GM12878 (cell line): Measurements from ENCODE around the gene GEMIN8. TPM values are rescaled to one million over a fixed set of nuclear protein-coding genes. Genes with fewer than 3 reads are reported as not detected.

Source experiments
- ATAC-seq: fragments of 200-7000 bp; cut with Tn5 transposase; 3 replicates; pipeline ENCODE4 v1.9.1; 2020; ENCODE audit warnings: mild to moderate bottlenecking, moderate library complexity
- BruUV-seq: library from RNA; stranded (reverse); fragments of 400-500 nt; replicated peaks from 2 replicates; lab custom pipeline; 2021; lab: Mats Ljungman, UMichigan
- CTCF ChIA-PET: fragments of 300-600 bp; sonication (Branson Sonifier 250); formaldehyde crosslinking; extraction: SDS; loops from one replicate; lab custom pipeline; 2021; ENCODE audit warnings: inconsistent platforms; lab: Yijun Ruan, JAX
- POLR2A ChIA-PET: fragments of 350-600 bp; formaldehyde crosslinking; extraction: SDS; loops from one replicate; lab custom pipeline; 2021; ENCODE audit warnings: inconsistent platforms; lab: Charles Lee
- RAD21 ChIA-PET: fragments of 300-600 bp; sonication (Branson Sonifier 250); formaldehyde crosslinking; loops from one replicate; lab custom pipeline; 2023; ENCODE audit warnings: antibody characterized with exemption; ENCODE audit not compliant: unreplicated experiment; lab: Charles Lee
- SMC1A ChIA-PET: fragments of 300-600 bp; sonication (Branson Sonifier 250); formaldehyde crosslinking; loops from one replicate; lab custom pipeline; 2023; ENCODE audit not compliant: unreplicated experiment, uncharacterized antibody; lab: Charles Lee
- DNase-seq: peaks from one replicate; pipeline ENCODE4 v3.0.0-alpha.2; 2011; ENCODE audit warnings: low read depth, low spot score
- FAIRE-seq: peaks from 3 replicates; lab custom pipeline; 2011; peaks lifted over from hg19 to GRCh38; lab: Jason Lieb, UNC
- H2AFZ ChIP-seq: 2 replicates; pipeline ENCODE4 v1.6.0; 2011; ENCODE audit warnings: low read depth, low read length, control low read depth; ENCODE audit not compliant: control insufficient read depth
- H3K27ac ChIP-seq: 2 replicates; pipeline ENCODE4 v1.5.1; 2011; ENCODE audit warnings: control low read depth; ENCODE audit not compliant: control insufficient read depth, insufficient read depth
- H3K27me3 ChIP-seq, 2 experiments: replicated peaks in 1 of 2; 2 replicates each; pipeline versions ENCODE4 v1.6.0 to v1.6.1; 2011; ENCODE audit warnings: low read length in 1 of 2; ENCODE audit not compliant: control insufficient read depth in 2 of 2, insufficient read depth in 2 of 2
- H3K36me3 ChIP-seq, 2 experiments: 2 replicates each; pipeline ENCODE4 v1.5.1; 2011; ENCODE audit warnings: low read length in 1 of 2; ENCODE audit not compliant: control insufficient read depth in 2 of 2, insufficient read depth in 2 of 2
- H3K4me1 ChIP-seq: 2 replicates; pipeline ENCODE4 v1.6.1; 2011; ENCODE audit warnings: mild to moderate bottlenecking, low read length, moderate library complexity, mixed read lengths; ENCODE audit not compliant: control insufficient read depth, insufficient read depth
- H3K4me2 ChIP-seq: 2 replicates; pipeline ENCODE4 v1.6.0; 2011; ENCODE audit warnings: control low read depth; ENCODE audit not compliant: control insufficient read depth, insufficient read depth
- H3K4me3 ChIP-seq: fragments of 200-600 bp; sonication (generic); 2 replicates; pipeline ENCODE4 v1.5.1; 2016
- H3K79me2 ChIP-seq: 2 replicates; pipeline ENCODE4 v1.6.0; 2011; ENCODE audit warnings: low read length; ENCODE audit not compliant: control insufficient read depth, insufficient read depth
- H3K9ac ChIP-seq: 2 replicates; pipeline ENCODE4 v1.8.0; 2011; ENCODE audit warnings: low read length, control low read depth, mixed read lengths; ENCODE audit not compliant: control insufficient read depth, insufficient read depth
- H3K9me3 ChIP-seq: replicated peaks from 3 replicates; pipeline ENCODE4 v1.5.1; 2011; ENCODE audit warnings: mild to moderate bottlenecking, low read length; ENCODE audit not compliant: control insufficient read depth, insufficient read depth
- H4K20me1 ChIP-seq: 2 replicates; pipeline ENCODE4 v1.6.0; 2011; ENCODE audit not compliant: control insufficient read depth, insufficient read depth
- ATF2 ChIP-seq: IDR thresholded peaks from 2 replicates; pipeline ENCODE4 v1.6.1; 2012; ENCODE audit warnings: low read length, inconsistent platforms
- CREM ChIP-seq: IDR thresholded peaks from 2 replicates; pipeline ENCODE4 v1.6.1; 2014; ENCODE audit warnings: antibody characterized with exemption, low read depth
- ELK1 ChIP-seq: IDR thresholded peaks from 2 replicates; pipeline ENCODE4 v1.6.1; 2012; ENCODE audit warnings: low read depth, low read length, improper control_type of control experiment
- EZH2 ChIP-seq: IDR thresholded peaks from 2 replicates; pipeline ENCODE4 v1.6.1; 2012; ENCODE audit warnings: low read depth, mild to moderate bottlenecking, control low read depth, inconsistent platforms, low read length, borderline replicate concordance; ENCODE audit not compliant: control insufficient read depth
- FOXM1 ChIP-seq: IDR thresholded peaks from 2 replicates; pipeline ENCODE4 v1.6.1; 2012; ENCODE audit warnings: low read depth, mild to moderate bottlenecking, inconsistent platforms, low read length, moderate library complexity
- MXI1 ChIP-seq: fragments of 150-350 bp; IDR thresholded peaks from 2 replicates; pipeline ENCODE4 v1.6.1; 2011; ENCODE audit warnings: low read depth, mild to moderate bottlenecking, inconsistent platforms, low read length, improper control_type of control experiment
- NFXL1 ChIP-seq: fragments of 450-650 bp; IDR thresholded peaks from 2 replicates; pipeline ENCODE4 v1.6.1; 2017; ENCODE audit warnings: antibody characterized with exemption, mild to moderate bottlenecking, borderline replicate concordance
- NKRF ChIP-seq: fragments of 450-650 bp; conservative IDR thresholded peaks from 2 replicates; pipeline ENCODE4 v1.6.1; 2017; ENCODE audit warnings: mild to moderate bottlenecking, moderate library complexity
- PAX5 ChIP-seq: IDR thresholded peaks from 2 replicates; pipeline ENCODE4 v1.6.1; 2011; ENCODE audit warnings: low read depth, low read length, borderline replicate concordance
- RB1 ChIP-seq: fragments of 450-650 bp; formaldehyde crosslinking; IDR thresholded peaks from 2 replicates; pipeline ENCODE4 v1.6.1; 2017; ENCODE audit warnings: mild to moderate bottlenecking, borderline replicate concordance
- SRF ChIP-seq, 2 experiments: IDR thresholded peaks; 2 replicates each; pipeline ENCODE4 v1.6.1; 2011; ENCODE audit warnings: low read depth in 2 of 2, low read length in 2 of 2, mild to moderate bottlenecking in 1 of 2, moderate library complexity in 1 of 2
- TARDBP ChIP-seq: IDR thresholded peaks from 2 replicates; pipeline ENCODE4 v1.6.1; 2016; ENCODE audit warnings: borderline replicate concordance
- TCF12 ChIP-seq: IDR thresholded peaks from 2 replicates; pipeline ENCODE4 v1.6.1; 2011; ENCODE audit warnings: low read depth, mild to moderate bottlenecking, low read length
- YY1 ChIP-seq: IDR thresholded peaks from 2 replicates; pipeline ENCODE4 v1.6.1; 2011; ENCODE audit warnings: low read depth, mild to moderate bottlenecking, low read length
- ZNF622 ChIP-seq: fragments of 450-650 bp; IDR thresholded peaks from 2 replicates; pipeline ENCODE4 v1.6.1; 2017; ENCODE audit warnings: mild to moderate bottlenecking, inconsistent platforms
- WGBS: methylation state at CpG from one replicate; pipeline ENCODE4 v1.1.6; 2016; ENCODE audit warnings: low lambda C conversion rate; ENCODE audit not compliant: insufficient replicate concordance, insufficient coverage; ENCODE audit errors: missing lambda C conversion rate; 5-methylcytosine and 5-hydroxymethylcytosine counted together
- in situ Hi-C: fragments of 300-500 bp; cut with MboI; formaldehyde crosslinking; loops from 9 replicates; pipeline ENCODE4 v1.14.3; 2018; ENCODE audit warnings: mixed read lengths
- intact Hi-C: fragments of 100-400 bp; cut with micrococcal nuclease; formaldehyde crosslinking; loops from one replicate; pipeline ENCODE4 v1.14.2; 2022; ENCODE audit not compliant: unreplicated experiment
- polyA plus RNA-seq, 11 experiments: library from polyadenylated mRNA; depleted of rRNA in 4 of 11; unstranded in 6 of 11; stranded (reverse) in 5 of 11; fragments of >200 nt; fragmentation: Nextera tagmentation in 4 of 11; fragmentation: Illumina TruSeq in 1 of 11; extraction: Ambion mirVana in 4 of 11; extraction: Trizol in 1 of 11; gene quantifications; 1 replicate in 1 of 11; 2 replicates in 10 of 11; pipeline versions ENCODE4 v1.2.1 to v1.2.3, GENCODE V29; 2011 to 2016; ENCODE audit warnings: inconsistent platforms in 2 of 11, missing spikeins in 2 of 11, low read depth in 1 of 11
- total RNA-seq, 4 experiments: library from RNA; depleted of rRNA in 3 of 4; stranded (reverse); fragments of >200 nt in 3 of 4; fragmentation: Illumina TruSeq in 1 of 4; extraction: Trizol in 1 of 4; gene quantifications; 2 replicates each; pipeline versions ENCODE4 v1.2.1 to v1.2.3, GENCODE V29; 2013 to 2021
- TF ChIP-seq, protein P1 (sequence below): IDR thresholded peaks from 2 replicates; pipeline ENCODE4 v1.6.1; 2011; ENCODE audit warnings: low read depth, mild to moderate bottlenecking, low read length, moderate library complexity, borderline replicate concordance; ENCODE audit errors: extremely low read depth
- TF ChIP-seq, protein P2 (sequence below): fragments of 450-650 bp; IDR thresholded peaks from 2 replicates; pipeline ENCODE4 v1.6.1; 2016; ENCODE audit warnings: mild to moderate bottlenecking

The GEMIN8 gene
- total and polyA plus RNA-seq, 10 of the 15 experiments (the other 5 are each of a cell fraction or from before 2014, with no cell fraction given) = 18.4 to 87.0 (median 27.7) TPM

- POLR2A ChIA-PET = no interaction called here
- RAD21 ChIA-PET = no interaction called here
- SMC1A ChIA-PET = no interaction called here
- intact Hi-C loops = no loop called here
- H3K9ac ChIP-seq = no peak overlapping the region
- no peaks in the 10 kb centered on the region for H3K9me3 ChIP-seq
- BruUV-seq = no TSS peak
- FAIRE-seq (no peak), DNase-seq (no peak), ATAC-seq (no peak)
- in situ Hi-C loops = no loop called here
- no peak overlapping the region for H3K4me3 ChIP-seq
- no peak overlapping the region for H2AFZ ChIP-seq
- H3K27me3 ChIP-seq = no peaks in the 10 kb centered on the region
- CTCF ChIA-PET = no interaction called here
- H3K36me3 ChIP-seq = no peaks in the 10 kb centered on the region
- TF ChIP-seq ATF2 = no peak
- no peak for TF ChIP-seq CREM
- no peak for TF ChIP-seq TARDBP
- TF ChIP-seq NKRF = no peak
- TF ChIP-seq, protein P1, sequence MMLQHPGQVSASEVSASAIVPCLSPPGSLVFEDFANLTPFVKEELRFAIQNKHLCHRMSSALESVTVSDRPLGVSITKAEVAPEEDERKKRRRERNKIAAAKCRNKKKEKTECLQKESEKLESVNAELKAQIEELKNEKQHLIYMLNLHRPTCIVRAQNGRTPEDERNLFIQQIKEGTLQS = no peak
- TF ChIP-seq, protein P2, sequence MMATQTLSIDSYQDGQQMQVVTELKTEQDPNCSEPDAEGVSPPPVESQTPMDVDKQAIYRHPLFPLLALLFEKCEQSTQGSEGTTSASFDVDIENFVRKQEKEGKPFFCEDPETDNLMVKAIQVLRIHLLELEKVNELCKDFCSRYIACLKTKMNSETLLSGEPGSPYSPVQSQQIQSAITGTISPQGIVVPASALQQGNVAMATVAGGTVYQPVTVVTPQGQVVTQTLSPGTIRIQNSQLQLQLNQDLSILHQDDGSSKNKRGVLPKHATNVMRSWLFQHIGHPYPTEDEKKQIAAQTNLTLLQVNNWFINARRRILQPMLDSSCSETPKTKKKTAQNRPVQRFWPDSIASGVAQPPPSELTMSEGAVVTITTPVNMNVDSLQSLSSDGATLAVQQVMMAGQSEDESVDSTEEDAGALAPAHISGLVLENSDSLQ = no peak
- no peak for TF ChIP-seq MXI1
- TF ChIP-seq NFXL1 = no peak
- TF ChIP-seq SRF (IDR thresholded peaks at IDR 0.05; ENCODE audit: low read depth in 2 of 2, low read length in 2 of 2) = no peak
- no peak for TF ChIP-seq RB1
- no peak for TF ChIP-seq EZH2
- no peak for TF ChIP-seq YY1
- no peak for TF ChIP-seq TCF12
- no peak for TF ChIP-seq FOXM1
- TF ChIP-seq PAX5 = no peak
- TF ChIP-seq ELK1 = no peak
- no peak for TF ChIP-seq ZNF622
- H3K79me2 ChIP-seq = no peaks in the 10 kb centered on the region
- H3K4me2 ChIP-seq = no peak overlapping the region
- H3K4me1 ChIP-seq = no peaks in the 10 kb centered on the region
- no peaks in the 10 kb centered on the region for H4K20me1 ChIP-seq
- 48% methylated on average over 5 of the region's 5 CpGs for WGBS
- no peak overlapping the region for H3K27ac ChIP-seq
Observed at GRCh38 chrX:13966793-13967125, 62.9 kb downstream of the GEMIN8 start.
